Measurements from ENCODE around the gene ADRB2. TPM values are rescaled to one million over a fixed set of nuclear protein-coding genes. Genes with fewer than 3 reads are reported as not detected.

ADRB2 gene
- total RNA-seq, 1 donor from 2014 or later = 2.6 TPM

DNA sequence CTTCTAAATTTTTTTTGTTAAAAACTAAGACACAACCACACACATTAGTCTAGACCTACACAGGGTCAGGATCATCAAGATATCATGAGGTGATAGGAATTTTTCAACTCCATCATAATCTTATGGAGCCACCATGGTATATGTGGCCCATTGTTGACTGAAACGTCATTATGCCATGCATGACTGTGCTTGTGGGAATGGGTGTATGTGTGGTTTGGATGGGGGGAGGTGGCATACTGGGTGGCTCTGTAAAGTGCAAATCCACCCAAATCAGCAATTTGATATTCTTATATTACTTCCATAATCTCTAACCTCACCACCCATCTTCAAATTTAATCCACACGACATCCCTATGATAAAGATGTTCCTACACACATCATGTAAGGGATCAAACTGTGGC lies 21.0 kb downstream of the ADRB2 start:
- DNase-seq (ENCODE audit: low spot score) = no peak
- intact Hi-C loops (cut with DNase I) = no loop called here

DNA sequence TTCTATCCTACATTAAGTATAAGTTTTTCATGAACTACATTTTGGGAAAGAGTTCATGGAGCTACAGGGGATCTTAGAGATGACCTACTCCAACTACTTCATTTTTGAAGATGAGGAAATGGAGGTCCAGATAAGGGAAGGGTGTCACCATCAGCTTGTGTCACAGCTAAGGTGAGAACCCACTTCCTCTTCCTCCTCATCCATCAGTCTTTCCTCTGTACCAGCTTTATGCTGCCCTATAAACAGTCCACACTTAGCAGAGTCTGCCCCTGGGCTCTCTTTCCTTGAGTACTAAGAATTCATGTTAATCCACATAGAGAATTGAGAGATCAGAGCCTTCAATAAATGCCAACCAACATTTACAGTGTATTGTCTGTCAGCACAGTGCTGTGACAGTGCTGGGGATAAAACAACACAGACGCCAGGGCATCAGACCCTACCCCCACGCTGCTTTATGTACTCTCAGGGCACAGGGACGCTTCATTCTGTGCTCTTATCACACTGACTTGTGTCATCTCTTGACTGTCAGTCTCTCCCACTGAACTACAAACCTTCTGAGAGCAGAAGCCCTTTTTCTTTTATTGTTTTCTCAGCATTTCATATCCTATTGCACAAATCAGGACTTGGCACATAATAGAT lies 22.1 kb downstream of the ADRB2 start:
- DNase-seq (ENCODE audit: low spot score) = no peak

DNA sequence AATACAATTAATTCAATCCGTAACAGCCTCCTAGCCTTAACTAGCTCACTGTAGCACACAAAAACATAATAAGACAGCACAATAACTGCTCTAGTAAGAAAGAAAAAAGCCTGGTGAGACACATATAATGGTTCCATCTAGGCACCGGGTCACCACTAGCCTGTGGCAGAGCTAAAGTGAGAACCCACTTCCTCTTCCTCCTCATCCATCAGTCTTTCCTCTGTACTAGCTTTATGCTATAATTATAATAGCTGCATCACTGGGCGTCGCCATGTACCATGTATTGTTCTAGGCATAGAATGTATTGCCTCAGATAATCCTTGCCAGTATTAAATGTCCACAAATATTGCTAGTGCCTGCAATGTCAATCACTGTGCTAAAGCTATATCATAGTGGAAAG lies 23.1 kb downstream of the ADRB2 start:
- intact Hi-C loops (cut with DNase I) = no loop called here

More for the DNA sequence above, 22.1 kb downstream of the ADRB2 start:
- intact Hi-C loops (cut with DNase I) = no loop called here

DNA sequence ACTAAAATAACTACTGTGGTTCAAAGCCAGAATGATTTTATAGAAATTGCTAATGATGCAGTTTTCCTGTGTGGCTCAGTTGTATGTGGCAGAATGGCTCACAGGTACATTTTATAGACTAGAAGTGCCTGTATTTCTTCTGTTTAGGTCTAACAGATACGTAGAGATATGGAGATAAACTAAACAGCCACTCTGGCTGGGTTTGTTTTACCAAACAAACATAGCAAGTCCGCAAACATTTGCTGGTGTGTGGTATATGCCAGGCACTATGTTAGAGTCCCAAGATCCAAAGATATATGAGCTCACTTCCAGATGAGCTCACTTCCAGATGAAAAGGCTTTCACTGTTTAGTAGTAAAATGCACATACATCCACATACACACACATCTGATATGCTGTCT lies 24.4 kb downstream of the ADRB2 start:
- intact Hi-C loops (cut with DNase I) = no loop called here
- DNase-seq (ENCODE audit: low spot score) = no peak

More for the DNA sequence above, 23.1 kb downstream of the ADRB2 start:
- no peak for DNase-seq (ENCODE audit: low spot score)

DNA sequence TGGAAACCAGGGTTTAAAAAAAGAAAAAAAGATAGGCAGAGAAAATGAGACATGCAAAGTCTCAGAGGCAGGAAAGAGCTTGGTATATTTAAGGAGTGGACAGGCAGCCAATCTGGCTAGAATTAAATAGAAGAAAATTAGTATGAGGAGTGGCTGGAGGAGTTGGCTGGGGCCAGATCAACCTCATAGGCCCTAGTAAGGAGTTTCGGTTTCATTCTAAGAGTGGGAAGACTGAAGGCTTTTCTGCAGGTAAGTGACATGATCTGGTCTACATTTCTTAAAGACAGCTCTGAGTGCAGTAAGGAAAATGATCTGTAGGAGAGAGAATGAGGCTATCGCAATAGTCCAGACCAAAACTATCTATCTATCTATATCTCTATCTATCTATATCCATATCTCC lies 27.5 kb downstream of the ADRB2 start:
- intact Hi-C loops (cut with DNase I) = no loop called here
- DNase-seq (ENCODE audit: low spot score) = no peak

DNA sequence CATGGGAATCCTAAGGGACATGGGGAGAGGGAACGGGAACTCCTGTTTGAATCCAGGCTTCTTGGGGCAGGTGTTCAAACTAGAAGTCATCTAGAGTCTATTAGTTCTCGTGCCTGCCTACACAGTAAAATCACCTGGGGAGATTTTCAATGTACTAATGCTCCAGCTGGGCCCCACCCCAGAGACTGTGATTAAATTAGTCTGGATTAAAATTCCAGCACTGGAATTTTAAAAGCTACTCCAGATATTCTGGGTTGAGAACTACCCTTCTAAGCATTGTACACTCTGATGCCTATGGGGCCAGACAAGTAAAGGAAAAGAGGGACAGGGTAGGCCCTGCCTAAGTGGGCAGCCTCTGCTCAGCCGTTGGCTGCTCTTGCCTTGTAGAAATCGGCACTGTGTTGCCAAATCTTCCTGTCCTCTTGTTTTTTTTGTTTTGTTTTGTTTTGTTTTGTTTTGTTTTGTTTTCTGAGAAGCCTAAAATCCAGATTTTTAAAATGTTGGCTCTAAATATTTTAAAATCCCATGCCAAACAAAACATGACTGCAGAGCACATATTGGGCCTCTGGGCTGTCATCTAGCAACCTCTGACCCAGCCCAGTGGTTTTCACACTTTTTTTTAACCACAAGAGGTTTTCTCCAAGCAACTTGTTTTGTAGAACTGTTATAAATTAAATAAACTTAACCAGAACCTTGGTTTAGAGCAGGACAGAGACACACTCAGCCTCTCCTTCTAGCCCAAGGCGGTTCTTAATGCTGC lies 29.0 kb downstream of the ADRB2 start:
- DNase-seq (ENCODE audit: low spot score) = no peak
- intact Hi-C loops (cut with DNase I) = no loop called here

DNA sequence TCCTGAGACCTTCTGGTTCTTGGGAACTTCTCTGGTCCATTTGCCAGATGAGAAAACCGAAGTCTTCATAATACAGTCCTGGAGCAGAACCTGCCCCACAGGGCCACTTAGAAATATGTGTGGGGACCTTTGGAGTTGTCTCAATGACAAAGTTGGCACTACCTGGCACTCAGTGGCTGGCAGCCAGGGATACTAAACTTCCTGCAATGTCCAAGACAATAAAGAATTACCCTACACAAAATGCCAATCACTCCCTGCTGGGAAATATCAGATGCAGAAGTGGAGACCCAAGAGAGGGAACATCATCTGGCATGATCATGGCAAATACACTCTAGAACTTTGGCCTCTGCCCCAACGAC lies 29.6 kb downstream of the ADRB2 start:
- DNase-seq (ENCODE audit: low spot score) = no peak
- intact Hi-C loops (cut with DNase I) = no loop called here

DNA sequence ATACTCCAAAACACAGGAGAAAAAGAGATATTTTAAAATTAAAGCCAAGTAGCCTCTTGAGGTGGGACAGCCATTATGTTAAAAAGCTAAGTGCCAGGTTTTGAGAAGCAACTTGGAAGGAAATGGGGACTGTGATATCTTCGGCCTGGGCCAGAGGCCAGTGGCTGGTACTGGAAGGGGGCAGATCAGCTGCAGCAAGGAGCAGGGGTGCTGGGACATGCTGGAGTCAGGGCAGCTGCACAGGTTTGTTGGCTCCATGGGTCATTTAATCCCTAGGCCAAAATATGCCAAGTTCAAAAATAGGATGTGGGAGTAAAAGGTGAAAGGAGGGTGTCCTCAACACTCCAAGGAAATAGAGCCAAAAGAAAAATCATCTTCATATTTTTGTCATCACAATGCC lies 30.0 kb downstream of the ADRB2 start:
- intact Hi-C loops (cut with DNase I) = no loop called here
- no peak for DNase-seq (ENCODE audit: low spot score)

DNA sequence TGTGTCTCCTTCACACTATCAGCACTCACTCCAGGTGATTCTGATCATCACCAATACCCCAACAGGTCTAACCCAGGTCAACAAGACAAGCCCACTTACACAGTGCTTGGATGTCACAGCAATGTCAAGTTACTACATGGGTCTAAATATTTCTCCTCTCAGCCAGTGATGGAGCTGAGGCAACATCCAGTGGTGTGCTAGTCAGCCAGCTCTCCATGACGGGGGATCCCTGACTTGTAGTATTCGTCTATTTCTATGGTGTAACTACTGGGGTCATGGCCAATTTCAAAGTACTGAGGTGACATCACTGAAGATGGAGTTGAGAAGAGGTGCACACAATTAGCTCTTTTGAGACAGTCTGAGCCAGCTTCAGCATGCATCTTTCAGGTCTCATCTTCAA lies 31.1 kb downstream of the ADRB2 start:
- no peak for DNase-seq (ENCODE audit: low spot score)
- intact Hi-C loops (cut with DNase I) = no loop called here

DNA sequence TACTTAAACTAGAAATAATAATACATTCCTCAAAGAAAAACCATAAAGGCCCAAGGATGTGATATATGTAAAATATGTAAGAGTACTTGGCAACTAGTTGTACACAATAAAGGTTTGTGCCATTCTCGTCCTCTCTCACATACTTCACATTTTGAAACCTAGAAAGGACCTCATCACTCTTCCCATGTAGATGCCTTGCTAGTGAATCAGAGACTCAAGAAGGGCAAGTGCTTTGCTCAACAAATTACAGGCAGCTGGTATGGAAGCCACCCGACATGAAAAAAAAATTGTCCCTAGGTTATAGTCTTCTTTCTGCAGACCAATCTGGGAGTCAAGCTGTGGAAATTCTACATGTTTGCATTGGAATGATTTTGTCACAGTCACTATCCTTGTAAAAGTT lies 31.7 kb downstream of the ADRB2 start:
- intact Hi-C loops (cut with DNase I) = no loop called here
- no peak for DNase-seq (ENCODE audit: low spot score)

DNA sequence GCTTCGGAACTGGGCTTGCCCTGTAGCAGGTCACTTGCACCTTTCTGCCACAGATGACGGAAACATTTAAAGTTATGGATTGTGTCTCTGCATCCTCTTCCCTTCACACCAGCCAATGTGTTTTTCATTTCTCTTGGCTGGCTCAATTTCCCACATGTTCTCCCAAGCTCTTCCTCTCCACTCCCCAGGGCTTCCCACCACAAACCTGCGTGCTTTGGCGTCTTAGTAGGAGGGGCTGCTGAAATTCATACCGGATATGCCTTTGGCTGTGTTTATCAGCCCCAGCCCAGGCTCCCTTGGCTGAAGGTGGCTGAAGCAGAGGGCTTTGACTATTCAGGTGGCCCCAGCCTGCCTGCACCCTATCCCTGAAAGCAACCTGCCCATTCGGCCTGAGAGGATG lies 32.1 kb downstream of the ADRB2 start:
- no peak for DNase-seq (ENCODE audit: low spot score)
- intact Hi-C loops (cut with DNase I) = no loop called here

DNA sequence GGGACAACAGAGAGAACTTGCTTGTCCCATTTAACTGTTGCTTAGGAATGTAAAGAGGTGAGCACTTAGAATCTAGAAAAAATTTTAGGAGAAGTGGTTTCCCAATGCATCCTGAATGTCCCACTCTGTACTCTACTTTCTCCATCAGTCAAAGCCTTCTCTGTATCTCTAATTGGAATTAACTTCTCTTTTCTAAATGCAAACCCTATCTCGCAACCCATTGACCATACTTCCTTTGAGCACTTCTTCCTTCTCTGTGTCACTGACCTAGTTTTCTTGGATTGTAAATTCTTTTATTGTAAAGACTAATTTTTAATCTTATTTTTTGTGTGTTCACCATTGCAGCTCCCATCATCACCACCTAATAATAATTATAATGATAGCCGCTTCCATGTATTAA lies 33.3 kb downstream of the ADRB2 start:
- no peak for DNase-seq (ENCODE audit: low spot score)
- intact Hi-C loops (cut with DNase I) = loop anchor here (5.0 kb wide), 1 partner anchor 32 kb away; the partner anchor contains the start of gene ADRB2

DNA sequence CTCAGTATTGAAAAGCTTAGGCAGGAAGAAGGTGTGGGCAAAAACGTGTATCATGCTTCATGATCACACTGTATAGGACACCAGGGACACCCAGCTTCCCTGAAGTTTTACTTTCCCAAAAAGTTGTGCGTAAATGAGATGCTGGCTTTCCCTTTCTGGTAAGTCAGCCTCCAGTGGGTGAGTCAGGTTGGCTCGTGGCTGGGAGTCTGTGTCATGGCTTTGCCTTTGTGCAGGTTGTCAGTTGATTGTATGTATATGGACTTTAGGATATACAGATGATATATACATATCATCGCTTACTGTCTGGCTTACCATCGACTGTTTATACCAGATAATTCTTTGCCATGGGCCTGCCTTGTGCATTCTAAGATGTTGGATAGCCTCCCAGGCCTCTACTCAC lies 34.2 kb downstream of the ADRB2 start:
- no peak for DNase-seq (ENCODE audit: low spot score)

DNA sequence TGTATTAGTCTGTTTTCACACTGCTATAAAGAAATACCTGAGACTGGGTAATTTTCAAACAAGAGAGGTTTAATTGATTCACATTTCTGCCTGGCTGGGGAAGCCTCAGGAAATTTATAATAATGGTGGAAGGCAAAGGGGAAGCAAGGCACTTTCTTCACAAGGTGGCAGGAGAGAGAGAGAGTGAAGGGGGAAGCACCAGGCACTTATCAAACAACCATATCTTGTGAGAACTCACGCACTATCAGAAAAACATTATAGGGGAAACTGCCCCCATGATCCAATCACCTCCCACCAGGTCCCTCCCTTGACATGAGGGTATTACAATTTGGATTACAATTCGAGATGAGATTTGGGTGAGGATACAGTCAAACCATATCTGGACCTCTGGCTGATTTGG lies 34.7 kb downstream of the ADRB2 start:
- intact Hi-C loops (cut with DNase I) = loop anchor here (5.0 kb wide), 1 partner anchor 34 kb away; the partner anchor contains the start of gene ADRB2
- DNase-seq (ENCODE audit: low spot score) = no peak

More for the DNA sequence above, 34.2 kb downstream of the ADRB2 start:
- intact Hi-C loops (cut with DNase I) = loop anchor here (5.0 kb wide), 1 partner anchor 33 kb away; the partner anchor contains the start of gene ADRB2

DNA sequence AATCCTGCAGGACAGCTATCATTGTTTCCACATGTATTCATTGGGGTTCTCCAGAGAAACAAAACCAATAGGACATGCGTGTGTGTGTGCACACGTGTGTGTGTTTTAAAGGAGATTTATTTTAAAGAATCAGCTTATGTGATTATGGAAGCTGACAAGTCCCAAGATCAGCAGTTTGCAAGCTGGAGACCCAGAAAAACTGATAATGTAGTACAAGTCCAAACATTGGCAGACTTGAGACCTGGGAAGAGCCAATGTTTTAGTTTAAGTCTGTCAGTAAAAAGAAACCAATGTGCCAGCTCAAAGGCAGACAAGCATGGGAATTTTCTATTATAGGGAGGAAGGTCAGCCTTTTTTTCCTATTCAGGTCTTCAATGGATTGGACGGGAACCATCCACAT lies 35.3 kb downstream of the ADRB2 start:
- intact Hi-C loops (cut with DNase I) = loop anchor here (5.0 kb wide), 1 partner anchor 34 kb away; the partner anchor contains the start of gene ADRB2
- no peak for DNase-seq (ENCODE audit: low spot score)

DNA sequence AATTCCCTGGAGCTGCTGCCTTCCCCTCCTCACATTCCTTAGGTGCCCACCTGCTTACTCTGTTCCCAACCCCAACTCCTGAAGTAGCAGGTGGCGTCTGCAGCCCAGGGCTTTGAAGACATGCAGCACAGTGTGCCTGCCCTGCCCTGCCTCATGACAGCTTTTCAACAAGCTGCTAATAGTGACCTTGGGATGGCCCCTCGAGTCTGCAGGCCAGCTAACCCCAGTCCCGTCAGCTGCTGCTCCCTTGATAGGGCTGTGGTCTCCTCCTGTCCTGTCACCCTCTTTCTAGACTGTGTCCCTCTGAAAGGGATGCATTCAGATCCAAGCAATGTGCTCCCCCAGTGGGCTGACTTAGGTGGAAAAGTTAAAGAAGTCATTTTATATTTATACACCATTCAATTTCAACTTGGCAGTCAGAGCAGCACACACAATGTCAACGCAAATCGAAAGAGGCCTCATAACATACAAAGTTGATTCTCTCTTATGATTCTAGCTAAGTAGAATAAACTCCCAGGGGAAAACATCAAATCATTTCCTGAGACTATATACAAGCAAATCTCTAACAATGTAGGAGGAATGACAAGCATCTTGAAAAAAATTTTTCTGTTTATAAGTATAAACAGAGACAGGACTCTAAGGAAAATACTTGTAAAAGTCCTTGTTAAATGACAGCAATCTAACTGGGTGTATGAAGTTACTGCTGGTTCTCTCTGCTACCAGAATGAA lies 37.9 kb downstream of the ADRB2 start:
- DNase-seq (ENCODE audit: low spot score) = no peak
- intact Hi-C loops (cut with DNase I) = loop anchor here (5.0 kb wide), 1 partner anchor 37 kb away; the partner anchor contains the start of gene ADRB2

DNA sequence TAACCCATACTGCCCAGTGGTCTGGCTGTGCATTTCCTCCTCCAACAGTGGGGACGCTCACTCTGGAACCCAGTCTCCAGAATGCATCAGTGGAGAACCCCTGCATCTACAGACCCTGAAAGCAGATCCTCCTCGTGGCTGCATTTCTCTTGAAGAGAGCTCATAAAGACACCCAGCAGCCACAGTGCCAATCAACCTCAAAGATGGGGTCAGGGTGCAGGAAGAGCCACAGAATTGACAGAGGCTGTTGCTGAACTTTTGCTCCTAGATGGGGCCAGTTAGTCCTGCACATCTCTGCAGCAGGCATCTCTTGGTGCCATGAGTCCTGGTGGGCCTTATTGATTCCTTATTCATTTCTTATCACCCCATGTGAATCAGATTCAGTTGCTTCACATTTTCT lies 39.6 kb downstream of the ADRB2 start:
- intact Hi-C loops (cut with DNase I) = no loop called here
- no peak for DNase-seq (ENCODE audit: low spot score)

DNA sequence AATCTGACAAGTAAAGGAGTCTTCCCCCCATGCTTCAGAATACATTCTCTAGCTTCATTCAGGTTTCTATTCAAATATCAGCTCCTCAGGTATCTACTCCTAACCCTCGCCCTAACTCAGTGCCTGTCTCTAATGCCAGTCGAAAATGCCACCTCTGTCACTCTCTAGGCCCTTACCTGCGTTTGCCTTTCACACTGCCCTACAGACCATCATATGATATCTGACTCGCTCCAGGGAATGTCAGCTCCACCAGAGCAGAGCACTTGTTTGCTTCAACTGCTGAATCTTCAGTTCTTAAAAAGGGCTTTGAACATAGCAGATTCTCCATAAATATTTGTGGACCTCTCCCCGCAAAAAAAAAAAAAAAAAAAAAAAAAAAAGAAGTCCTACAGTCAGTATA lies 46.7 kb downstream of the ADRB2 start:
- no peak for DNase-seq (ENCODE audit: low spot score)
- intact Hi-C loops (cut with DNase I) = loop anchor here (10.0 kb wide), 1 partner anchor 128 kb away; no protein-coding TSS in a partner anchor

DNA sequence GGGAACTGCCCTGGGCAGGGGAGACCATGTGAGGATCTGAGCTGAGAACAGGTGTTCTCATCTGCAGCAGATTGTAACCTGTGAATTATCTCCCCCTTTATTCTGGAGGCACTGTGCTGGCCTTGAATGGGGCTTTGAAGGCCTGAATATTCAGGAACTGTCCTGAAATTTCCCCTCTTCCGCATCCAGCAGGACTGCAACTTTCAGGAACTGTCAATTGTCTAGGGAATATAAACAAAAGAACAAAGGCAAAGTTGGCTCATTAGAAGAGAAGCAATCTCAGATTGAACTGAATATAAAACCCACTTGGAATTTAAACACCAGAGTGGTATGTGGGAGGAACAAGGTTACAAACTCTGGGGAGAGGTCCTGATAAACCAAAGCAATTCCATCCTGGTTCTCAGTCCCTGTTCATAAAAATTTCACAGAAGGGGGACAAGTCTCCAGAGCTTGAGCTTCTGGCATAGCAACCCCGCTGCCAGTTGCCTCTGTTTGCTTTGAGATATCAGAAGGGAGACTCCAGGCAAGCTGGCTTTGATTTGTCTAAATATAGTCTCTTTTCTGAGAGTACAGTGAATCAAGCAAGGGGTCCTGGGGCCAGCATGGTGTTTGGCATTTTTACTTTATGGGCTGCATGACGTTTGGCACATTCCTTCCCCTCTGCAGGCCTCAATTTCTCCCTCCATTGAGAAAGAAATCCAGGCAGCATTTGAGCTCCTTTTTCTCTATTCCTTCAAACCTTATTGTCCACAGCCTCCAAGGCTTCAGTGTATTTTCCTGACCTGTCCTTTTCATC lies 47.5 kb downstream of the ADRB2 start:
- no peak for DNase-seq (ENCODE audit: low spot score)
- intact Hi-C loops (cut with DNase I) = loop anchor here (10.0 kb wide), 1 partner anchor 129 kb away; no protein-coding TSS in a partner anchor

Measured in cardiac septum (tissue), 1 donor.